Mesenchymal stem cell (in vitro differentiated cells and primary cell): Measurements from ENCODE around the gene KLK5.

Experiments
- DNase-seq: peaks from one replicate; pipeline ENCODE4 v3.0.0-alpha.2; 2013
- H2AFZ ChIP-seq: one replicate; pipeline ENCODE4 v1.6.1; 2013; ENCODE audit warnings: low read depth, mild to moderate bottlenecking, control low read depth, inconsistent platforms, low read length, moderate library complexity
- H2AK5ac ChIP-seq: 2 replicates; pipeline ENCODE4 v1.6.1; 2013; ENCODE audit warnings: low read length, moderate library complexity, mild to moderate bottlenecking, inconsistent platforms; ENCODE audit not compliant: severe bottlenecking
- H2BK120ac ChIP-seq: one replicate; pipeline ENCODE4 v1.6.1; 2013; ENCODE audit warnings: low read depth, mild to moderate bottlenecking, inconsistent platforms, low read length, moderate library complexity
- H2BK12ac ChIP-seq, 2 experiments: one replicate each; pipeline ENCODE4 v1.6.1; 2013; ENCODE audit warnings: inconsistent platforms in 2 of 2, low read length in 2 of 2, mild to moderate bottlenecking in 2 of 2, moderate library complexity in 2 of 2, control low read depth in 1 of 2
- H2BK15ac ChIP-seq: one replicate; pipeline ENCODE4 v1.6.1; 2013; ENCODE audit warnings: mild to moderate bottlenecking, low read depth, inconsistent platforms; ENCODE audit not compliant: poor library complexity, severe bottlenecking
- H2BK5ac ChIP-seq: 2 replicates; pipeline ENCODE4 v1.6.1; 2013; ENCODE audit warnings: low read depth, mild to moderate bottlenecking, low read length, control low read depth, inconsistent platforms; ENCODE audit not compliant: poor library complexity, severe bottlenecking
- H3K14ac ChIP-seq, 2 experiments: one replicate each; pipeline ENCODE4 v1.6.1; 2013; ENCODE audit warnings: inconsistent platforms in 2 of 2, low read length in 2 of 2, control low read depth in 1 of 2, mild to moderate bottlenecking in 1 of 2, moderate library complexity in 1 of 2
- H3K18ac ChIP-seq, 2 experiments: one replicate each; pipeline ENCODE4 v1.6.1; 2013; ENCODE audit warnings: inconsistent platforms in 2 of 2, low read length in 2 of 2, control low read depth in 1 of 2, low read depth in 1 of 2, mild to moderate bottlenecking in 1 of 2
- H3K23ac ChIP-seq, 2 experiments: one replicate each; pipeline ENCODE4 v1.6.1; 2013; ENCODE audit warnings: inconsistent platforms in 2 of 2, low read length in 2 of 2, mild to moderate bottlenecking in 2 of 2, moderate library complexity in 2 of 2, control low read depth in 1 of 2
- H3K27ac ChIP-seq: 2 replicates; pipeline ENCODE4 v1.5.1; 2013; ENCODE audit warnings: mild to moderate bottlenecking, moderate library complexity, low read length, control low read depth, inconsistent platforms; ENCODE audit not compliant: poor library complexity, severe bottlenecking
- H3K27me3 ChIP-seq, 2 experiments: 2 replicates each; pipeline versions ENCODE4 v1.6.1 to v1.7.0; 2013; ENCODE audit warnings: low read length in 2 of 2, mild to moderate bottlenecking in 2 of 2, moderate library complexity in 2 of 2, control low read depth in 1 of 2, inconsistent platforms in 1 of 2; ENCODE audit not compliant: control insufficient read depth in 1 of 2, insufficient read depth in 1 of 2
- H3K36me3 ChIP-seq, 2 experiments: 2 replicates each; pipeline versions ENCODE4 v1.6.1 to v1.7.0; 2013; ENCODE audit warnings: low read length in 2 of 2, control low read depth in 1 of 2, inconsistent platforms in 1 of 2, low read depth in 1 of 2, mild to moderate bottlenecking in 1 of 2; ENCODE audit not compliant: insufficient read depth in 2 of 2, control insufficient read depth in 1 of 2
- H3K4ac ChIP-seq, 2 experiments: one replicate each; pipeline ENCODE4 v1.6.1; 2013; ENCODE audit warnings: inconsistent platforms in 2 of 2, low read length in 2 of 2, mild to moderate bottlenecking in 2 of 2, moderate library complexity in 2 of 2, control low read depth in 1 of 2, low read depth in 1 of 2
- H3K4me1 ChIP-seq: 2 replicates; pipeline ENCODE4 v1.6.1; 2013; ENCODE audit warnings: low read depth, low read length, control low read depth; ENCODE audit not compliant: control insufficient read depth, insufficient read depth
- H3K4me2 ChIP-seq: 2 replicates; pipeline ENCODE4 v1.6.1; 2013; ENCODE audit warnings: low read length, mild to moderate bottlenecking, inconsistent platforms; ENCODE audit not compliant: poor library complexity, severe bottlenecking
- H3K4me3 ChIP-seq, 2 experiments: 2 replicates each; pipeline versions ENCODE4 v1.5.1 to v1.7.0; 2013; ENCODE audit warnings: low read length in 2 of 2, mild to moderate bottlenecking in 2 of 2, control low read depth in 1 of 2, low read depth in 1 of 2; ENCODE audit not compliant: insufficient read depth in 1 of 2
- H3K79me1 ChIP-seq: replicated peaks from 2 replicates; pipeline ENCODE4 v1.6.1; 2013; ENCODE audit warnings: mild to moderate bottlenecking, control low read depth, low read length, inconsistent platforms; ENCODE audit not compliant: poor library complexity, severe bottlenecking
- H3K9ac ChIP-seq: 2 replicates; pipeline ENCODE4 v1.7.0; 2013; ENCODE audit warnings: mild to moderate bottlenecking, low read length, moderate library complexity
- H3K9me3 ChIP-seq: 2 replicates; pipeline ENCODE4 v1.7.0; 2013; ENCODE audit warnings: mild to moderate bottlenecking, low read length; ENCODE audit not compliant: control insufficient read depth
- H4K8ac ChIP-seq: one replicate; pipeline ENCODE4 v1.6.1; 2013; ENCODE audit warnings: inconsistent platforms, mild to moderate bottlenecking, low read length, moderate library complexity
- H4K91ac ChIP-seq: one replicate; pipeline ENCODE4 v1.6.1; 2013; ENCODE audit warnings: mild to moderate bottlenecking, low read length, inconsistent platforms
- WGBS: methylation state at CpG from one replicate; pipeline ENCODE4 v1.1.7; 2013; ENCODE audit warnings: mixed read lengths; 5-methylcytosine and 5-hydroxymethylcytosine counted together

KLK5 gene

GRCh38 chr19:50943074-50943828 is 9.6 kb downstream of the KLK5 start:
- Histone ChIP-seq H3K9me3 (peaks cover 6% of the 10 kb centered on the region), H3K4me2 (no peak overlapping the region), H3K14ac (no peak overlapping the region), H3K18ac (no peak overlapping the region), H3K9ac (no peak overlapping the region), H3K27me3 (peaks cover 0 to 2% of the 10 kb centered on the region in 2 experiments), H3K36me3 (no peaks in the 10 kb centered on the region), H2BK12ac (no peak overlapping the region), H2AFZ (no peak overlapping the region), H4K91ac (no peak overlapping the region), H2AK5ac (no peak overlapping the region), H4K8ac (no peak overlapping the region), H2BK15ac (no peak overlapping the region), H3K79me1 (no peaks in the 10 kb centered on the region), H3K4me1 (no peaks in the 10 kb centered on the region), H3K4ac (no peak overlapping the region), H3K23ac (no peak overlapping the region), H3K4me3 (no peak overlapping the region), H2BK120ac (no peak overlapping the region), H2BK5ac (no peak overlapping the region), H3K27ac (no peak overlapping the region)
- no peak for DNase-seq
- 82% methylated on average over 9 of the region's 10 CpGs for WGBS

DNA sequence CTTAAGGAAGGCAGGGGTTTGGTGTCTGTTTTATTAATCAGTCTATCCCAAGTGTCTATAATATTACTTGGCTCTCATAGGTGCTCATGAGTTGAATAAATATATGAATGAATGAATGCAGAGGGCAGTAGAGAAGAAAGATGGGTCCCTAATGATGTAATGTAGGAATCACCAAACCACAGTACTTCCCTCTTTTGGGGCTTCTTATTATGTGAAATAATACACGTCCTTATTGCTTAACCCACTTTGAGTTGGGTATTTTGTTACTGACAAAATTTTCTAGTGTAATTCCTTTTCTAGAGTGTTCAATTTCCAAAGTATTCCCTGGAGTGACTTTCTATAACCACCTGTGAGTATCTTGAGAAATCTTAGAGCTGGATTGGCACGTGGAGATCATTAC is 13.2 kb downstream of the KLK5 start:
- Histone ChIP-seq H2AFZ (no peak overlapping the region), H3K9ac (no peak overlapping the region), H3K4ac (no peak overlapping the region), H4K91ac (no peak overlapping the region), H3K27ac (no peak overlapping the region), H3K4me2 (no peak overlapping the region), H3K18ac (no peak overlapping the region), H2BK15ac (no peak overlapping the region), H3K4me3 (no peak overlapping the region), H2BK120ac (no peak overlapping the region), H3K4me1 (no peaks in the 10 kb centered on the region), H3K79me1 (no peaks in the 10 kb centered on the region), H4K8ac (no peak overlapping the region), H2AK5ac (no peak overlapping the region), H3K9me3 (peaks cover 6% of the 10 kb centered on the region), H3K23ac (no peak overlapping the region), H2BK5ac (no peak overlapping the region), H2BK12ac (no peak overlapping the region), H3K36me3 (no peaks in the 10 kb centered on the region), H3K14ac (no peak overlapping the region), H3K27me3 (peaks cover 0 to 12% of the 10 kb centered on the region in 2 experiments)
- WGBS, result 80% methylated on average over 1 of the region's 2 CpGs
- no peak for DNase-seq

DNA sequence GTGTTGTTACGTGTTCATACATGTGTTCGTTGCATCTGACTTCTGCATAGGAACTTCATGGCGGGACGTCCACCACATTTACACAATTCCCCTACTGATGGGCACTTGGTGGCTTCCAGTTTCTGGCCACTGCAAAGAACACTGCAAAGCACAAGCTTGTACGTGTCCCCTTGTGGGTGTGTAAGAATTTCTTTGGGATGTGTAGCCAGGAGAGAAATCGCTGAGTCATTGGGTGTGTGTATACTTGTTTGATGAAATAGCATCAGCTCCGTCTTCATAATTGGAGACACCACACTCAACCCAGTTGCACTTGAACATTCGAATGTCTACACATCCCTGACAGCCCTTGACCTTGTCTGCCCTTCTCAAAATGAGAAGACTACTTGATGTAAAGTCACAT is 19.2 kb downstream of the KLK5 start:
- Histone ChIP-seq H2BK12ac (no peak overlapping the region), H3K4ac (no peak overlapping the region), H4K8ac (no peak overlapping the region), H3K27ac (no peak overlapping the region), H3K9ac (no peak overlapping the region), H3K79me1 (no peaks in the 10 kb centered on the region), H2BK120ac (no peak overlapping the region), H2AFZ (no peak overlapping the region), H3K36me3 (no peaks in the 10 kb centered on the region), H3K4me2 (no peak overlapping the region), H3K18ac (no peak overlapping the region), H4K91ac (no peak overlapping the region), H3K27me3 (peaks cover 0 to 30% of the 10 kb centered on the region in 2 experiments), H2BK15ac (no peak overlapping the region), H2AK5ac (no peak overlapping the region), H3K4me1 (no peaks in the 10 kb centered on the region), H3K23ac (no peak overlapping the region), H3K14ac (no peak overlapping the region), H3K9me3 (no peaks in the 10 kb centered on the region), H2BK5ac (no peak overlapping the region), H3K4me3 (no peak overlapping the region)
- 73% methylated on average over 5 of the region's 8 CpGs for WGBS
- no peak for DNase-seq

DNA sequence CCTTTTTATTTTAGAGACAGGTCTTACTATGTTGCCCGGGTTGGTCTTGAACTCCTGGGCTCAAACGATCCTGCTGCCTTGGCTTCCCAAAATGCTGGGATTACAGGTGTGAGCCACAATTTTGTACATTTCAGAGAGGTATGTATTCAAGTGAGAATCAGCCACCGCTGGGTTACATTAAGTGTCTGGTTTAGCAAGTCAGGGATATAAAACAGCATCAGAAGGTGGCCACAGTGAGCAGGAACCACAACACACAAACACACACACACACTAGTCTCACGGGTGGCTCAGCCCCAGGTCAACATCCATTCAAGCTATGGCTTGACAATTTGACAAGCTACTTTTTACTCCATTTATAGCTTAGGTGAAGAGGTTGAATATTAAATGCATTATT is 20.2 kb downstream of the KLK5 start:
- Histone ChIP-seq H3K4me1 (no peaks in the 10 kb centered on the region), H3K9me3 (no peaks in the 10 kb centered on the region), H3K23ac (no peak overlapping the region)

More for the DNA sequence above, 20.2 kb downstream of the KLK5 start:
- H3K79me1 ChIP-seq, result no peaks in the 10 kb centered on the region
- no peak overlapping the region for H3K18ac ChIP-seq
- H3K4me2 ChIP-seq, result no peak overlapping the region
- H2BK120ac ChIP-seq, result no peak overlapping the region
- no peak overlapping the region for H2AK5ac ChIP-seq
- no peak overlapping the region for H3K27ac ChIP-seq
- no peak overlapping the region for H2BK5ac ChIP-seq
- DNase-seq, result no peak
- no peak overlapping the region for H2BK15ac ChIP-seq
- no peak overlapping the region for H4K91ac ChIP-seq
- no peak overlapping the region for H2AFZ ChIP-seq
- H3K14ac ChIP-seq, result no peak overlapping the region
- H3K36me3 ChIP-seq, result no peaks in the 10 kb centered on the region
- H3K4ac ChIP-seq, result no peak overlapping the region
- no peak overlapping the region for H2BK12ac ChIP-seq
- no peak overlapping the region for H3K9ac ChIP-seq
- H4K8ac ChIP-seq, result no peak overlapping the region
- peaks cover 0 to 37% of the 10 kb centered on the region in 2 experiments for H3K27me3 ChIP-seq
- H3K4me3 ChIP-seq, result no peak overlapping the region
- WGBS, result 71% methylated on average over 3 of the region's 4 CpGs
